ENCODE data around the gene KLHL9. TPM values are rescaled to one million over a fixed set of nuclear protein-coding genes. Genes with fewer than 3 reads are reported as not detected.

The KLHL9 gene
- total and polyA plus RNA-seq, 2 donors (not counting 1 experiment from before 2014, with no cell fraction given): 4.3 to 17.6 TPM

DNA sequence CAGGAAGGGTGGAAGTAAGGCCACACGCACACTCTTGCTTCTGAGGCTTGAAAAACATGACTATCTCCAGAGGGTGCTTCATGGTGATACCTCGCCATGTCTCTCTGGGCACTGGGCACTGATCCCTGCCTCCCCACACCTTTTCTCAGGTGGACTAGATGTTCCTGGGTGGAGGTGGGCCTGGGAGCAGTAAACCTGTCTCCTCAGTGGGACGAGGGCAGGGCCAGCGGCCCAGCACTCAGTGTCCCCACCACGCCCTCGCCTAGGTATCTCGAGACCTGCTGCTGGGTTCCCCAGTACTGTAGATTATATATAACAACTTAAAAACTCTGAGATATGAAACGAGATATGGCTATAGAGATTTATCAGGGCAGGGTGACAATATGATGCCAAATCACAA lies 27.1 kb upstream of the KLHL9 start:
- 100% methylated on average over 1 of the region's 8 CpGs for WGBS (ENCODE audit: insufficient coverage)
- no peak overlapping the region for H3K27ac Mint-ChIP-seq
- Histone ChIP-seq H3K4me1 (ENCODE audit: control insufficient read depth in 2 of 2, insufficient read depth in 2 of 2, low read length in 2 of 2) (peaks cover 8 to 9% of the 10 kb centered on the region in 2 donors), H3K9me3 (ENCODE audit: control extremely low read depth in 1 of 3, control insufficient read depth in 2 of 3, insufficient read depth in 1 of 3, low read length in 2 of 3) (no peaks in the 10 kb centered on the region), H3K36me3 (replicated peaks in 1 of 2; ENCODE audit: control extremely low read depth in 1 of 2, control insufficient read depth in 1 of 2, extremely low read depth in 1 of 2, insufficient read depth in 2 of 2, low read length in 1 of 2) (no peaks in the 10 kb centered on the region), H3K4me3 (ENCODE audit: control extremely low read depth in 1 of 5, extremely low read depth in 1 of 5, insufficient read depth in 1 of 5, low read depth in 2 of 5, low read length in 4 of 5) (no peak overlapping the region), H3K27me3 (replicated peaks in 1 of 4; ENCODE audit: control extremely low read depth in 1 of 4, control insufficient read depth in 3 of 4, insufficient read depth in 4 of 4, low read length in 3 of 4) (peaks cover 0 to 8% (median 2%) of the 10 kb centered on the region in 4 experiments), H2AFZ (ENCODE audit: insufficient read depth, low read depth, low read length, poor library complexity, severe bottlenecking) (no peak overlapping the region), H3K27ac (ENCODE audit: low read length in 2 of 2) (no peak overlapping the region), H3K4me2 (replicated peaks; ENCODE audit: low read depth, low read length, poor library complexity, severe bottlenecking) (no peak overlapping the region), H3K9ac (ENCODE audit: low read length) (no peak overlapping the region), H3K79me2 (ENCODE audit: control insufficient read depth, insufficient read depth, low read length) (no peaks in the 10 kb centered on the region), H4K20me1 (ENCODE audit: control insufficient read depth, insufficient read depth, low read length, poor library complexity, severe bottlenecking) (no peaks in the 10 kb centered on the region)
- no peak overlapping the region for H3K4me3 Mint-ChIP-seq
- no peak for DNase-seq
- no peak for TF ChIP-seq EZH2 (IDR thresholded peaks at IDR 0.05; ENCODE audit: borderline replicate concordance, insufficient read depth, low read depth, low read length, poor library complexity, severe bottlenecking)
- no peak for TF ChIP-seq CTCF (IDR thresholded peaks at IDR 0.05)
- CTCF ChIA-PET: interaction anchor here (1.0 kb wide), 1 partner anchor 32 kb away, joined by 3 read pairs; no protein-coding TSS in a partner anchor
- H3K9me3 Mint-ChIP-seq (ENCODE audit: insufficient read depth): no peaks in the 10 kb centered on the region
- no peak for ATAC-seq (ENCODE audit: low read depth)
- peaks cover 12% of the 10 kb centered on the region for H3K4me1 Mint-ChIP-seq
- intact Hi-C loops (cut with micrococcal nuclease): no loop called here
- POLR2A ChIA-PET: no interaction called here
- H3K27me3 Mint-ChIP-seq: peaks cover 26% of the 10 kb centered on the region

- no peaks in the 10 kb centered on the region for H3K79me2 ChIP-seq (ENCODE audit: control insufficient read depth, insufficient read depth, low read length)
- TF ChIP-seq EZH2 (IDR thresholded peaks at IDR 0.05; ENCODE audit: borderline replicate concordance, insufficient read depth, low read depth, low read length, poor library complexity, severe bottlenecking): no peak
- no peak for TF ChIP-seq CTCF (IDR thresholded peaks at IDR 0.05)
- ATAC-seq (ENCODE audit: low read depth) (no peak), DNase-seq (peak; percentile 45)
- ChIA-PET POLR2A (no interaction called here), CTCF (no interaction called here)
- H3K27ac ChIP-seq (ENCODE audit: low read length in 2 of 2): no peak overlapping the region
- H3K4me2 ChIP-seq (replicated peaks; ENCODE audit: low read depth, low read length, poor library complexity, severe bottlenecking): peak overlapping the region; percentile 34
- H3K9ac ChIP-seq (ENCODE audit: low read length): no peak overlapping the region
- Mint-ChIP-seq H3K27me3 (peaks cover 12% of the 10 kb centered on the region), H3K4me1 (peaks cover 11% of the 10 kb centered on the region), H3K9me3 (ENCODE audit: insufficient read depth) (peaks cover 5% of the 10 kb centered on the region), H3K27ac (no peak overlapping the region), H3K4me3 (no peak overlapping the region)
- no peaks in the 10 kb centered on the region for H4K20me1 ChIP-seq (ENCODE audit: control insufficient read depth, insufficient read depth, low read length, poor library complexity, severe bottlenecking)
- H3K9me3 ChIP-seq (ENCODE audit: control extremely low read depth in 1 of 3, control insufficient read depth in 2 of 3, insufficient read depth in 1 of 3, low read length in 2 of 3): peaks cover 0 to 4% (median 0%) of the 10 kb centered on the region in 3 donors
- H3K4me3 ChIP-seq (ENCODE audit: control extremely low read depth in 1 of 5, extremely low read depth in 1 of 5, insufficient read depth in 1 of 5, low read depth in 2 of 5, low read length in 4 of 5): peak overlapping the region in 1 of 5 experiments; percentile 8
- H3K4me1 ChIP-seq (ENCODE audit: control insufficient read depth in 2 of 2, insufficient read depth in 2 of 2, low read length in 2 of 2): peaks cover 8% of the 10 kb centered on the region in 2 donors
- H3K27me3 ChIP-seq (replicated peaks in 1 of 4; ENCODE audit: control extremely low read depth in 1 of 4, control insufficient read depth in 3 of 4, insufficient read depth in 4 of 4, low read length in 3 of 4): no peaks in the 10 kb centered on the region
- 36% methylated on average over 3 of the region's 7 CpGs for WGBS (ENCODE audit: insufficient coverage)
- H3K36me3 ChIP-seq (replicated peaks in 1 of 2; ENCODE audit: control extremely low read depth in 1 of 2, control insufficient read depth in 1 of 2, extremely low read depth in 1 of 2, insufficient read depth in 2 of 2, low read length in 1 of 2): no peaks in the 10 kb centered on the region
- H2AFZ ChIP-seq (ENCODE audit: insufficient read depth, low read depth, low read length, poor library complexity, severe bottlenecking): no peak overlapping the region
- intact Hi-C loops (cut with micrococcal nuclease): no loop called here
Measured at GRCh38 chr9:21357479-21358460, 22.6 kb upstream of the KLHL9 start.

Measured in B cell (primary cell).